SK-N-SH treated with all-trans-retinoic acid at 6 μM for 48 hours (cell line): Measurements from ENCODE around the gene FTSJ1.

ENCODE experiments used
- TCF4 ChIP-seq: fragments of 250-450 bp; sonication (Bioruptor Pico); IDR thresholded peaks from 2 replicates; pipeline ENCODE4 v1.8.0; 2021; ENCODE audit warnings: mild to moderate bottlenecking, moderate library complexity, borderline replicate concordance
- ZFP30 ChIP-seq: fragments of 450-650 bp; formaldehyde crosslinking; IDR thresholded peaks from 2 replicates; pipeline ENCODE4 v1.5.0; 2022; ENCODE audit warnings: mild to moderate bottlenecking, moderate library complexity

DNA sequence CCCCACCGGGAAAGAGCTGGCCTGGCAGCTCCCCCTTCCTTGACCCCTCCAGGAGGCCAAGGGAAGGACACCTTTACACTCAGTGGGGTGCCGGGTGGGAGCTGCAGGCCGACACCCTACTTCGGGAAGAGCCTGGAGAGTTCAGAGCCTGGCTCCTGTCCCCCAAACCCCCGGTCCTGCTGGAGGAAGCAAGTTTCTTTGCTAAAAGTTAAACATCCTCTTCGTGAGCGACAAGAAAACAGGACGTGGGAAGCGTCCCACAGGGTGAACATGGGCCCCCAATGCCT lies 2.4 kb upstream of the FTSJ1 start:
- TF ChIP-seq TCF4 (CRISPR knock-in tag) (no peak), ZFP30 (CRISPR knock-in tag) (no peak)
